ENCODE results near the gene MEGF6.

DNA sequence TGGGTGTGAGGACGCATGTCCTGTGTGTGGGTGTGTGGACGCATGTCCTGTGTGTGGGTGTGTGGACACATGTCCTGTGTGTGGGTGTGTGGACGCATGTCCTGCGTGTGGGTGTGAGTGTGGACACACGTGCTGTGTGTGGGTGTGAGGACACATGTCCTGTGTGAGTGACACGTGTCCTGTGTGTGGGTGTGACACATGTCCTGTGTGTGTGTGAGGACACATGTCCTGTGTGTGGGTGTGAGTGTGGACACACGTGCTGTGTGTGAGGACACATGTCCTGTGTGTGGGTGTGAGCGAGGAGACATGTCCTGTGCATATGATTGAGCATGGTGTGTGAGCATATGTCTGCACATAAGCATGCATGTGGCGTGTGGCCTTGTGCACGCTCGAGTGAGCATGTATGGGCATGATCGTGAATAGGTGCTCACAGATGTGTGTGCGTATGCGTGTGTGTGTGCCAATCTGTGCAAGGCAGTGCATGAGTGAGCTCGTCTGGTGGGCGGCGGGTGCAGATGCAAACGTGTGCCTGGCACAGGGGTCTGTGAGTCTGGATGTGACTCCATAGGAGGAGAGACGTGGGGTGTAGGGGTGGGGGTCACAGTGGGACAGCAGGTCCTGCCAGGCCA, 25.3 kb downstream of the MEGF6 start:
- no peak for TF ChIP-seq CTCF (IDR thresholded peaks at IDR 0.05)
- no peak for TF ChIP-seq ZFX (IDR thresholded peaks at IDR 0.05; ENCODE audit: borderline replicate concordance)
